ENCODE measurements around the gene IGLON5.
A peak's percentile ranks its signal among the peaks of the same experiment; 100 is the strongest.

DNA sequence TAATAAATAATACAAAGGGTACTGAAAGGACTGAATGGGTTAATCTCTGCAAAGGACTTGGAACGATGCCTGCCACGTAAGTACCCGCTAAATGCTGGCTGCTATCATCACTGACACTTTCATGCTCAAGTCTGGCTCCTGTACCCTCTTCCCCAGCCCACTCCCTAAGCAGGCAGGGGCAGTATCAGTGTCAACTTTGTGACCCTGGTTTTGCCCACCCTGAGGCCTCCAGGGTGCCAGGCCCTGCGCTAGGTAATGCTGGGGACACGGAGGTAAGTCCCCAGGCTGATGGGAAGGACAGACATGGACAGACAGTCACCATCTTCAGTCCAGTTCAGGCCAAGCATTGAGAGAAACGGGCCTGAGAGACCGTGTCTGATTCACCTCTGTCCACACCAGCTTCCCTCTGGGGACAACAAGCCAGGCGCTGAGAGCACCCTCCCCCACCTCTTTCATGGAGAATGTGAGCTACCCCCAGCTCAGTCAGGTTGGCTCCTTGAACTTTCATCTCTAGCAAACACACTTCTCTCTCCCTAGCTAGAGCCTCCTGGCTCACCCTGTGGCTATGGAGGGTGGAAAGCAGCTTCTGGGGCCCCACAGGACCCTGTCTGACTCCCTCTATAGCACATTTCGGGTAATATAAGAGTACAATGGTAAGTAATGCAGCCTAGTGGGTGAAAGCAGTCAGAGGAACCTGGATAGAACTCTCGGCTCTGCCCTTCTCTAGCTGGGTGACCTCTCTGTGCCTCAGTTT lies 53.9 kb downstream of the IGLON5 start:
- TF ChIP-seq EZH2phosphoT487 (IDR thresholded peaks at IDR 0.05; ENCODE audit: borderline replicate concordance, low read depth, low read length) (no peak), CTCF (conservative IDR thresholded peaks at IDR 0.05; ENCODE audit: low read length) (peak; percentile 49)

All from OCI-LY7 (cell line).